RCC 7860 (cell line): Measurements from ENCODE around the gene ATXN7.

Experiments
- DNase-seq: peaks from one replicate; pipeline ENCODE4 v3.0.0-alpha.2; 2015; ENCODE audit warnings: low spot score
- FAIRE-seq: peaks from 2 replicates; lab custom pipeline; 2012; peaks lifted over from hg19 to GRCh38; lab: Jason Lieb, UNC

ATXN7 gene

DNA sequence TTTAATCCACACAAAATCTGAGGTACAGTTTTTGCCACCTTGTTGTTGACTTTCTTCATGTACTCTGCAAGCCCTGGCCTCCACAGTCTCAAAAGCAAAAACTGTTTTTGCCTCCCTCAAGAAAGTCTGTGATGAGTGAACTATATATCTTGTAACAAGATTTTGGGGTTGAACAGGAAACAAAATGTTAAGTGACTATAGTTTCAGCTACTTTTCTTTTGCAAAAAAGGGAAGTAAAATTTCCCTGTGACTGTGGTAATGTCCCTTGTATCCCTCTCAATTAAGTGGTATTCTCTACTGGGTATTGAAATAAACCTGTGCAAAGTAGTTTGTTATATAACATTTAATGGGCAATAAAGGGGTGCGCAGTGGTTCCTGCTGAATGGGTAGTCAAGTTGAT lies 69.8 kb downstream of the ATXN7 start:
- DNase-seq (no peak), FAIRE-seq (no peak)

DNA sequence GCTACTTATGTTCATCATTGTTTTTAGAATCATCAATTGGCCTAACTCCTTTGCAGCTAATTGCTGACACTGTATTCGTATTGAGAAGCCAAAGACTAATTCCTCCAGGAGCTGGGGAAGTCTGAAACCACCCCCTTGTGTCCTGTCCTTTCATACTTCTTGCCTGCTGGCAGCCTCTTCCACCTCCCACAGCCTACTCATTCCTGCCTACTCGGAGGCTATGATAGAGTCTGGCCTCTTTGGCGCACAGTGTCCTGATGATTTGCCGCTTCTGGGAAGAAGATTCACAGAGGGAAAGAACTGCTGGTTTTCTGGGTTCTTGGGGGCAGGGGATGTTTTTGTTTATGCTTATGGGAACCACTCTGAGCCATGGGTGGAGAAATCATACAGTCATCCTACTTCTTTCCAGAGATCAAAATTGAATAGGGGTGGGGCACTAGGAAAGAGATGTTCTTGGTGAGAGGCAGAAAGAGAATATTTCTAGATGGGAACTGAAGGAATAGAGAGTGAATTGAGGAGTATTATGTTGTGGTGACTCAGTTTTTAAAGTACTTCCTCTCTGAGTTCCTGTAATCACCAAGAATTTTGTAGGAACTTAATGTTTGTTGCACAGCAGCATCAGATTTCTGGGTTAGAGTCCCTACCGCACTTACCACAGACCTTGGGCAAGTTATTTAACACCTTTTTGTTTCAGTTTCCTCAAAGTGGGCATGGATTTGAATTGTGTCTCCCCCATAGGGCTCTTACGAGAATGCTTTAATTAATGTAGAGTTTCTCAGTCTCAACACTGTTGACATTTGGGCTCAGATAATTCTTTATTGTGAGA lies 70.6 kb downstream of the ATXN7 start:
- no peak for DNase-seq
- FAIRE-seq = no peak

DNA sequence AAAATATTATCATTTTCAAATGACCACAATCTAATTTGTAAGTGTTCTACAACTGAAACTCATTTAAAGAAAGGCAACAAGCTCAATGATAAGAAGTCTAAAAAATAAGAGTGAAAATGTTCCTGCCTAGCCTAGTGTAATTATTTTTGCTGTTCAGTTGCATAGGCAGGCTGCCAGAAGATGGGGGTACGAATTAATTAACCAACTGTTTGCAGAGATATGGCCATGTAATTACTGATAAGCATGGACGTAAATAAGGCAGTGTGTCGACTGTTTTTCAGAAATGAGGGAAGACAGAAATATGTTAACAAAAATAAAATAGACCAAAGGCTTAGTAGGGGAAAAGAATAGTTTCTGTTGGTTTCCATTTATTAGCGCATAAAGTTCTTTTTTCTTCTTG lies 73.3 kb downstream of the ATXN7 start:
- FAIRE-seq = no peak
- DNase-seq = no peak

DNA sequence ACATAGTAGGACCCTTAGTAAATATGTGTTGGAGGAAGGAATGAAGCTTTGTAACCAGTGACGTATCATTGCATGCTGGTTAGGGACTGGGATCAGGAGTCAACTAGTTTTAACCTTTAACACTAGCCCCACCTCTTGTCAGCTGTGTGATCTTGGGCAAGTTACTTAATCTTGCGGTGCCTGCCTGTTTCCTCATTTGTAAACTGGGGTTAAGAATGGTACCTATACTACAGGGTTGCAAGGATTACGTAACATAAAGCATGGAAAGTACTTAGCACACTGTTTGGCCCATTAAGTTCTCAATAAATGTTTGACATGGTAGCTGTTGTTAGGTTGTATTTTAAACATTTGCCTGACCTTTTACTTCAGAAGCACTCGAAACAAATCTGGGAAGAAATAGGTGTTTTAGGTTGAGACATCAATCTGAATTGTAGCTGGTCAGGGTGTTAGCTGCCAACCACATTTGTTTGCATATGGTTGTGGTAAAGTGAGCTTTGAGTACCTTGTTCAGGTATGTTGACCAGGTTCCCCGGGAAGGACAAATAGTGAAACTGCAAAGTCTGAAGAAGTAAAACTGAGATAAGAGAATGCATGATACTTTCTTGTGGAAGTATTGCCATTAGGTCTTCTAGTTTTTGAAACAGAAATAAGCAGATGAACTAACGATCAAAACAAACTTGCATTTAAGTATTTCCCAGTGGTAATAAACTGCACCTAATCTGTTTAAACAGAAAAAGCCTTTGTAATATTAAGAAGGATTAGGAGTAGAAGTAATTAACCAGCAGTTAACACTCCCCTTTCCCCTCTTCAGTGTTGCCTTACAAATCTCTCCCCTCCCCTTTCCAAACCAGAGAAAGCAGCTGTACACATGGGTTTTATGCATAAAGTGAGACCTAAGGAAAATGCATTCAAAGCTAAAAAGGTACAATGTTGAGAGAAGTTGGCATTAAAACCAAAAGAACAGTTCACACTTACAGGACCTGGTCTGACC lies 74.3 kb downstream of the ATXN7 start:
- no peak for FAIRE-seq
- no peak for DNase-seq

DNA sequence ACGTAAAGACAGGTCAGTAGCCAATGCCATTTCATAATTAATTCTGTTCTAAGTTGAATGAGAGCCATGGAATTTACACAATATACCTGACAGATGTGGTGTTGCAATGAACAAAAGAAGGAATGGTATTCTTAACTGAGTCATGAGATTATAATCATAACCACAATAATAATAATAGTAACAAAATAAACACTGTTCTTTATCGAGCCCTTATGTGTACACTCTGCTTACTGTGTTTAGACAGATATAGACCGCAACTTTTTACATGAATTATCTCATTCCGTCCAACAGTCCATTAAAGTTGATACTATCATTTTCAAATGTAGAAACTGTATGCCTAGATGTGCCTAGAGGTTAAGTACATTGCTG lies 76.7 kb downstream of the ATXN7 start:
- FAIRE-seq = no peak

DNA sequence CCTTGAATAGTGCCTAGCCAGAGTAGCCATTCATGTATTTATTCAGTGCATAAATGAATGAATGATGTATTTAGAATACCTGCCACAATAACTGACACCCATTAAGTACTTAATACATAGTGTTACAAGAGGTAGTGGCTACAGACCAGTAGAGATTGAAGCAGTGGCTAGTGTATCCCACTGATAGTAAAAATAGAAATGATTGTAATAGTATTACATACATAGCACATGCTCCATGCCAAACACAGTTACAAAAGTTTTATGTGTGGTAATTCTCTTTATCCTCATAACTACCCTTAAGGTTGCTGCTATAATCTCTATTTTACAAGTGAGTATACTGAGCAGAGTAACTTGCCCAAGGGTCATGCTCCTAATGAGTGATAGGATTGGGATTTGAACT lies 78.9 kb downstream of the ATXN7 start:
- DNase-seq = no peak
- no peak for FAIRE-seq

More for the DNA sequence above, 76.7 kb downstream of the ATXN7 start:
- DNase-seq = no peak

DNA sequence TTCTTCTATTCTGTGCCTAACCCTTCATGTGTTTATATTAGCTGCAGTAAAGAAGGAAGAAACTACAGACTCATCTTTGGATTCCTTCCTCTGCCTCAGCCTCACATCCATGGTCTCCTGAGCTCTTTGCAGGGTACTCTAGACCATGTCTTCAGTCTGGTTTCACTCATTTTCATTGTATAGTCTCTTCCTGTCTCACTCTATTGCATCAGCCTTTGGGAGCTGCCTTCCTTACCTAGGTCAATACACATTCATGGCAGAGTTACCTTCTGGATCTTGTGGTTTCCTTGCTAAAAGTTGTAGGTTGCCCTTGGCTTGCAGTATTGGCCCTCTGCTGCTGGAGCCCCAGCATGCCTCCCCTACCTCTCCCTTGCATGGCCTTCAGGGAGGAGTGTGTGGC lies 80.0 kb downstream of the ATXN7 start:
- DNase-seq (no peak), FAIRE-seq (no peak)

DNA sequence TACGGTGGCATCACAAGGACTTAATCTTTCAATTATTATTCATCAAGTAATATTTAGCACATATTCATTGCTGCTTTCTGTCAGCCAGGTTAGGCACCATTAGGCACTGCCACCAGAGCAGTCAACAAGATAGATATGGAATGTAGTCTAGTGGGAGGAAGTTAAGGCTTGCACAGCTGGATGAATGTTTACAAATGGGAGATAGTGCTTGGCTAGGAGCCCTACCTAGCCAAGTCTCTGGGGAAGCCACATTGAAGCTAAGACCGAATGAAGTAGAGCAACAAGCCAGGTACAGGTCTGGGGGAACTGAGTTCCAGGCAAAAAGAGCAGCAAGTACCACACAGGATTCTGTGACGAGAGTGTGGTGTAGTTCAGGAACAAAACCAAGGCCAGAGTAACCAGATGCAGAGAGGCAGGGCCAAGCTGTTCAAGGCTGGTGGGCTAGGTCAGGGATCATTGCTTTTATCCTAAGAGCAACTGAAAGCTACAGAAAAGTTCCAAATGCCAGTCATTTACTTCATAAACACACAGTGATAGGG lies 82.0 kb downstream of the ATXN7 start:
- no peak for FAIRE-seq
- DNase-seq = no peak

DNA sequence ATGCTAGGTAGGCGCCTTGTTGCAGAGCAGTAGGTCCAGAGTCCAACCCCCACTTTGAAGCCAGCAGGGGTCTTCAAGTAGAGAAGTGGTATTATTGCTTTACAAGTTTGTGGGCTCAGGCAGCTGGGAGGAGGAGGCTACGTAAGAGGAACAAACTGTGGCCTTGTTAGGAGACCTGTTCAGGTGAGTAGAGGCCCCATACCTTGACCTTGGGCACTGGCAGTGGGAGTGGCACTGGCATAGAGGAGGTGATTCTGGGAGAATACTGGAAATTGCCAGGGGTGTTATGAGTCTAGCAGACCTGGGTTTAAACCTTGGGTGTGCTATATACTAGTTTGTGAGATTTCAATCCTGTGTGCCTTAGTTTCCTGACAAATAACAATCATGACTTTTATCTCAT lies 83.1 kb downstream of the ATXN7 start:
- no peak for FAIRE-seq

DNA sequence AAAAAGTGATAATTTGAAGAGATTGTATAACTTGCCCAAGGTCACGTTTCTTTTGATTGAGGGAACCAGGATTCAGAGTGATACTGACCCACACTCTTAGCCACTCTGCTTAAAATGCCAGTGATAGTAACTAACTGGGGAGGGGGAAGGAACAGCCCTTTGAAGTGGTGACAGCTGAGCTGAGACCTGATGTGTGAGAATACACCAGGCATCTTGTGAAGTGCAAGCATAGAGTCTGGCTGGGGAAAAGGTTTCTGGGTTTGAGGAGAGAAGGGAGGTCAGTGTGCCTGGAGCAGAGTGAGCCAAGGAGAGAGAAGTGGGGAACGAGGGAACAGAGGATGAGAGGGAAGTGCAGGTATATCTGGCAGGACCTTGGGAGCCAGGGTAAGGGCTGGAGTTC lies 83.9 kb downstream of the ATXN7 start:
- DNase-seq = no peak
- no peak for FAIRE-seq

More for the DNA sequence above, 83.1 kb downstream of the ATXN7 start:
- no peak for DNase-seq

DNA sequence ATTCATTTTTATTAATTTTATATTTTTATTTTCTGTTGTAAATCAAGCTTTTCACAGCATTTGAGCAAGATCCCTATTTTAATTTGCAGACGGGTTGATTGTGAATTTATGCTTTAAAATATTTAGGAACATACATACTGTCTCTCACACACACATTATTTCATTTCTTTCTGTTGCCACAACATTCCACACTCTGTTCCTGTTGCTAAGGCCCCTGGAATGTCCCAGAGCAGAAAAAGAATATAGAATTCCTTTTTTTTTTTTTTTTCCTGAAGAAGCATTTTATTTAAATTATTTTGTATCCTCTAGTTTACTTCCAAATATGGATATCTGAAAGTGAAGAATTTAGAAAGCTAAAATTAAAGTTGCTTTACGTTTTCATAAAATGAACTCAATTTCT lies 85.3 kb downstream of the ATXN7 start:
- no peak for DNase-seq
- no peak for FAIRE-seq

DNA sequence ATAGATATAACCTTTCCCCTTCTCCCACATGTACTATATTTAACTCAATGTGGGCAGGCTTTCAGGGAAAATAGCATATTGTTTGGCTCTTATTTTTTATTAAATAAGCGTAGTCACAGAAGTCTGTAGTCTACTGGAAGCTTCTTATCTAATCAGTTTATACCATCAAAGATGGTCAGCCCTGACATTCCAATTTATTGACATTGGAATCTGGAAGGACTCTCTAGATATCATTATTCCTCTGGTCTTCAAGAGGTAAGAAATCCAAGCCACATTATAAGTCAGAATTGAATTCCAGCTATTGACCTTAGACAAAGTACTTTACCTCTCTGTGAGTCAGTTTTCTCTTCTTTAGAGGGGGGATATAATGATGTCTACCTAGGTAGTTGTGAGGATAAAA lies 87.0 kb downstream of the ATXN7 start:
- DNase-seq (no peak), FAIRE-seq (no peak)

DNA sequence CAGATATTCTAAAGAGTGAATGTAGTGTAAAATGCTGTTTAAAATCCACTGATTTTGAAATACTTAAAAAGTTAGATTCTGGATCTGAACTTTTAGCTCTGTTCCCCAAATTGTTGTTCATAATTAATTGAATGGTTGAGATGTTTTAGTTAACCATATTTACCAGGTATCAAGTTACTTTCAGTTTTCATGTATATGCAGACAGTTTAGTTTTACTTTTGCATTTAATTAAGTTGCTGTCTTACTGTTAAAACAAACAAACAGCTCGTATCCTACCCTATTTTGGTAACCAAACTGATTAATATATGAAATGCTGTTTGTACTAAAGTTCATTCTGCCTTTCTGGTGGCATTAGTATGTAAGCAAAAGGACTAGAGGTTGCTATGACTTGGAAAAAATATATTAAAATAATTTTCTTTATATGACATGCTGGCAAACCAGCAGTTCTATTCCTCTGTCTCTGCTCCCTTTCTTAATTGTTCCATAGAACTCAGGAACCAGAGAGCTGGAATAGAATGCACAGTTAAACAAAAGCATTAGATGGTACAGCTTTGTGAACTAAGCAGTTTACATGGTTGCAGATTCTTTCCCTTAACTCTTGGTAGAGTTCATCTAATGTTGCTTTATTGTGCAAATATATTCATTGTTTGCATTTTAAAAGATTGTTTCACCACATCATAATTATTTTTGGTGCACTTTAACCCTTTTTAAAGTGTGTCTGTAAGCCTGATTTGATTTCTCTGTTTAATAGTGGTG lies 88.0 kb downstream of the ATXN7 start:
- no peak for FAIRE-seq
- no peak for DNase-seq

DNA sequence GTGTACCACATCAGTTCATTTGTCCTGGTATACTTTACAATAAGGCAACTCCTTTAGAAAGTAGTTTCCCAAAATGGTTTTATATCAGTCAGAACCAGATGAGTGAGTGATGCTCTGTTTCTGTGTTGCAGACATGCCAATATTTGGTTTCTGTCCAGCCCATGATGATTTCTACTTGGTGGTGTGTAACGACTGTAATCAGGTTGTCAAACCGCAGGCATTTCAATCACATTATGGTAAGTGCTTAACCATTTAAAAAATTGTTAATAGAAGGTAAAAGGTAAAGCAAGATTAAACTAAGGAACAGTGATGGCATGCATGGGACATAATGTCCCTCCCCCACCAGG lies 88.6 kb downstream of the ATXN7 start:
- FAIRE-seq = no peak
- no peak for DNase-seq

DNA sequence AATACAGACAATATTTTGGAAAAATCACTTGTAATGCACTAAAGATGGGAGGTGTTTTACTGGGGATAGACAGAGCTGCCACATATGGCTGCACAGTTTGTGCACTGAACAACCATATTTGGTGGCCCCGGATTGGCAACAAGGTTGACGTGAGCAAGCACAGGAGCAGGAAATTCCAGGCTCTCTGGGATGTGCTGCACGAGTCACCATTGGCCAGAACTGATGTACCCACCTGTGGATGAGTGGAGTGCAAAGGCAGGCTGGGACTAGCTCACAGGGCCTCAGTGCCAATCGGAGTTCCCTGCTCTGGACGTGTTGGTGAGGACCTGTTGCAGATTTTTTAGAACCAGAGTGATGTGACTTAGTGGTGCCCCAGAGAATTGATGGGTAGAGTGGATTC lies 90.5 kb downstream of the ATXN7 start:
- FAIRE-seq (no peak), DNase-seq (peak; percentile 24)

DNA sequence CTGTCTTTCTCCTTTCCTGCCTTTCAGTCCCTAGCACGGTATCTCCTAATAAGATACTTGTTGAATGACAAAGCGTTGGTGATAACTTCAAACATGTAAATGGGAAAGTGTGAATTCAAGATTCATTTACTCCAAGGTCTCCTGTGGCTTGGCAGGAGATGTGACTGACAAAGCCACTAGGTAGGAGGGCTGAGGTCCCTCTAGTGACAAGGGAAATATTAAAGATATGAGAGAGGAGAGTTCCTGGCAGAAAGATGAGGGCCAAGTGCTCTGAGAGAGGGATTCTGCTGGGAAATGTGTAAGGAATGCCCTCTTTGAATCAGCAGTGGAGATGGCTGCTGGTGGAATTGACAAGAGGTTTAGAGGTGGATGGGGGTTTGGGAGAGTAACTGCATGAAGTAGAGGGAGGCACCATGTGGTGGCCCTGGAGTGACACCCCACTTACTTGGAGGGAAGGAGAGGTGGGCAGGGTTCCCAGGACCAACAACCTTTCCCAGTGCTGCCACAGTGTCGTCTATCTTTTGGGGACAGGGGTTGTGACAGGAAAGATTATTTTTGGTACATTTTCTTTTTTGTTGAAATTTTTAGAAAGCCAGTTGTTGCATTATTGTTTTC lies 91.5 kb downstream of the ATXN7 start:
- DNase-seq = no peak
- FAIRE-seq = no peak

DNA sequence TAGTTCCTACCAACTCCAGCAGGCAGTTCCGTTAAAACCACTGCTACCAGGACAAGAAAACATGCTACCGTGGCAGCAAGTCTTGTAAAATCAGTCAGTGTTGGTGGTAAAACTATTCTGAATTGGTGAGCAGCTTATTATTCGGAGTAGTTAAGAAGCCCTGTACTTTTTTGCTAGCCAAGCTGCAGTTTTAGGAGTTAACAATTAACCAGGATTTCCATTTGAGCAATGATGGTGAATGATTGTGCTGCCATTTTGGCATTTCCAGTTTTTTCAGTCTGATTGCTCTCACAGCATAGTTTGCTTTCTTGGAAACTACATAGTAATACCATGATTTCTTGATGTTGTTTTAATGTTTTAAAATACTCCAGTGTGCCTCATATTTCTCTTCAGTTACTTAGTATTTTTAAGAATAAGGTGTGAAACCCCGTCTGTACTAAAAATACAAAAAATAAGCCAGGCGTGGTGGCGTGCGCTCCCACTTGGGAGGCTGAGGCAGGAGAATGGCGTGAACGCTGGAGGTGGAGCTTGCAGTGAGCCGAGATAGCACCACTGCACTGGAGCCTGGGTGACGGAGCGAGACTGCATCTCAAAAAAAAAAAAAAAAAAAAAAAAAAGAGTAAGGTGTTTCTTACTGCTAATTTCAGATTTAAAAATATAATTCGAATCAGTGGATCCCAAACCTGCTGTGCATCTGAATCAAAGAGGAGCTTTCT lies 92.3 kb downstream of the ATXN7 start:
- FAIRE-seq (peak; percentile 76), DNase-seq (no peak)

DNA sequence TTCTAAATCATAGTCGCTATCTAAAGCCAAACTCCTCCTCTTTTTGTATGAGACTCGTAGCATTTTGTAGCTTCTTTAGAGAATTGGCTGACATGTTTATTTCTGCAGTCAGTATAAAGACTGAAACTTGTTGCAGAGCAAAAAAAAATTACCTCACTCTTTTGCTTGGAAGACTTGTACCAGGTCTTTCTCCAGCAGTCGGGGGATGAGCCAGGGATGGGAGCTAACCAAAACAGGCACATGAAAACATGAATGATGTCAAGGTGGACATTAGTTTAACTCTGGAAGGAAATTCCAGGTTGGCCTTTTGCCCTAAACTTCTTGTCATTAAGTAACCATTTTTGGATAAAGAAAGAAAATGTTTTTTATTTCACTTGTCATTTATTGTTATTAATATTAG lies 95.5 kb downstream of the ATXN7 start:
- no peak for FAIRE-seq
- DNase-seq = no peak

DNA sequence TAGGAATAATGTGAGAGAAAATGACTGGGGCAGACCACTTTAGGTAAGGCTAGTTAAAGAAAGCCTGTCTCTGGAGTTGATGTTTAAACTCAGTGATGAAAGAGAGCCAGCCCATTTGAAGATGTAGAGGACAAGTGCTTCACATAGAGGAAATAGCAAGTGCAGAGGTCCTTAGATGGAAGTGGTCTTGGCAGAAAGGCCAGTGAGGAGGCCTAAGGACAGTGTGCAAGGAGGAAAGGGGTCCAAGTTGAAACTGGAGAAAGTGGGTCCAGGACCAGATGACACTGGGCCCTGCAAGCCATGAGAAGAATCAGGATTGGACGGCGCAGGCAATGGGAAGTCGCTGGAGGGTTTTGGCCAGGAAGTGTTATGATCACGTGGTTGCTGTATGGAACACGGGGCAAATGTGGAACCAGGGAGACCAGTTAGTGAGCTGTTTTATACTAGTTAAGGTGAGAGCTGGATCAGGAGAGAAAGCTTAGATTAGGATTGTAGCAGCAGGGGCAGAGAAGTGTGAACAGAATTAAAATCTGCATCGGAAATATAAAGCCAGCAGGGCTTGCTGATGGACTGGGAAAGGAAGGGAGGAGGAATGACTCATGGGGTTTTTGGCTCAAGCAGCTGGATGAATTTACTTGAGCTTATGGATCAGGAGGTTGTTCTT lies 96.5 kb downstream of the ATXN7 start:
- FAIRE-seq (peak; percentile 65), DNase-seq (peak; percentile 16)
